Endothelial cell of umbilical vein (primary cell): ENCODE results near the gene GNAO1. TPM values are rescaled to one million over a fixed set of nuclear protein-coding genes. Genes with fewer than 3 reads are reported as not detected.

Experiments used
- BruUV-seq: library from RNA; stranded (reverse); fragments of 400-500 nt; replicated peaks from 2 replicates; lab custom pipeline; 2021; lab: Mats Ljungman, UMichigan
- CTCF ChIA-PET: fragments of 300-600, 350-600 bp; sonication (Branson Sonifier 250); formaldehyde crosslinking; loops from one replicate; lab custom pipeline; 2021; ENCODE audit warnings: antibody characterized with exemption, inconsistent platforms; lab: Charles Lee
- POLR2A ChIA-PET: fragments of 300-600, 350-600 bp; sonication (Branson Sonifier 250); formaldehyde crosslinking; loops from one replicate; lab custom pipeline; 2021; ENCODE audit warnings: antibody characterized with exemption, inconsistent platforms; lab: Charles Lee
- DNase-seq: peaks from one replicate; pipeline ENCODE4 v3.0.0-alpha.2; 2011; ENCODE audit warnings: low read depth, low spot score
- FAIRE-seq: peaks from 2 replicates; lab custom pipeline; 2011; peaks lifted over from hg19 to GRCh38; lab: Jason Lieb, UNC
- H2AFZ ChIP-seq: 2 replicates; pipeline ENCODE4 v1.6.0; 2012; ENCODE audit warnings: low read depth, low read length, control low read depth, inconsistent platforms
- H3K27ac ChIP-seq: 2 replicates; pipeline ENCODE4 v1.5.1; 2011; ENCODE audit warnings: low read depth, mild to moderate bottlenecking, control low read depth, low read length, moderate library complexity; ENCODE audit not compliant: insufficient read depth
- H3K27me3 ChIP-seq, 2 experiments: 2 replicates each; pipeline versions ENCODE4 v1.6.0 to v1.6.1; 2011; ENCODE audit warnings: low read length in 2 of 2, mixed read lengths in 1 of 2; ENCODE audit not compliant: control insufficient read depth in 2 of 2, insufficient read depth in 2 of 2
- H3K36me3 ChIP-seq, 2 experiments: 2 replicates in 1 of 2; 3 replicates in 1 of 2; pipeline ENCODE4 v1.5.1; 2011; ENCODE audit warnings: low read length in 2 of 2, mild to moderate bottlenecking in 1 of 2, moderate library complexity in 1 of 2; ENCODE audit not compliant: control insufficient read depth in 2 of 2, insufficient read depth in 2 of 2; ENCODE audit errors: extremely low read depth in 1 of 2
- H3K4me1 ChIP-seq: 3 replicates; pipeline ENCODE4 v1.5.1; 2011; ENCODE audit warnings: mild to moderate bottlenecking, low read length; ENCODE audit not compliant: control insufficient read depth, insufficient read depth; ENCODE audit errors: extremely low read depth
- H3K4me2 ChIP-seq: 2 replicates; pipeline ENCODE4 v1.6.1; 2011; ENCODE audit warnings: low read length, control low read depth, mixed read lengths; ENCODE audit not compliant: insufficient read depth
- H3K4me3 ChIP-seq, 3 experiments: fragments of 200-600 bp in 1 of 3; sonication (generic), shearing (Covaris generic) in 1 of 3; replicated peaks in 1 of 3; 2 replicates each; pipeline ENCODE4 v1.5.1; 2011 to 2016; ENCODE audit warnings: control low read depth in 3 of 3, low read length in 3 of 3, mild to moderate bottlenecking in 2 of 3, inconsistent platforms in 1 of 3, low read depth in 1 of 3, moderate library complexity in 1 of 3; ENCODE audit not compliant: insufficient read depth in 1 of 3
- H3K79me2 ChIP-seq: 2 replicates; pipeline ENCODE4 v1.6.0; 2012; ENCODE audit warnings: low read length, inconsistent platforms; ENCODE audit not compliant: control insufficient read depth, insufficient read depth
- H3K9ac ChIP-seq: replicated peaks from 2 replicates; pipeline ENCODE3; 2011; ENCODE audit warnings: low read length, control low read depth; ENCODE audit not compliant: insufficient read depth; ENCODE audit errors: extremely low read depth
- H3K9me1 ChIP-seq: replicated peaks from 3 replicates; pipeline ENCODE4 v1.6.0; 2011; ENCODE audit warnings: mild to moderate bottlenecking, low read length; ENCODE audit not compliant: control insufficient read depth, insufficient read depth; ENCODE audit errors: extremely low read depth
- H3K9me3 ChIP-seq: replicated peaks from 2 replicates; pipeline ENCODE4 v1.5.1; 2012; ENCODE audit warnings: low read length, inconsistent platforms; ENCODE audit not compliant: control insufficient read depth, insufficient read depth
- H4K20me1 ChIP-seq: replicated peaks from 2 replicates; pipeline ENCODE3; 2011; ENCODE audit warnings: mild to moderate bottlenecking, low read length; ENCODE audit not compliant: control insufficient read depth, insufficient read depth; ENCODE audit errors: extremely low read depth
- CTCF ChIP-seq, 2 donors: IDR thresholded peaks; 1 replicate in 1 of 2; 2 replicates in 1 of 2; pipeline ENCODE4 v1.5.1; 2011; ENCODE audit warnings: low read length in 2 of 2, mild to moderate bottlenecking in 2 of 2, moderate library complexity in 2 of 2, control low read depth in 1 of 2, inconsistent platforms in 1 of 2, low read depth in 1 of 2; ENCODE audit not compliant: insufficient read depth in 1 of 2; ENCODE audit errors: extremely low read depth in 1 of 2
- EZH2 ChIP-seq: IDR thresholded peaks from 2 replicates; pipeline ENCODE4 v1.6.1; 2012; ENCODE audit warnings: borderline replicate concordance, low read depth, mild to moderate bottlenecking, moderate library complexity, low read length, inconsistent platforms; ENCODE audit not compliant: severe bottlenecking
- FOS ChIP-seq: IDR thresholded peaks from 2 replicates; pipeline ENCODE4 v1.6.1; 2011; ENCODE audit warnings: mild to moderate bottlenecking, low read length, moderate library complexity, borderline replicate concordance; ENCODE audit not compliant: insufficient read depth
- GATA2 ChIP-seq: IDR thresholded peaks from 2 replicates; pipeline ENCODE4 v1.7.0; 2011; ENCODE audit warnings: low read depth, mild to moderate bottlenecking, moderate library complexity, mixed read lengths, low read length; ENCODE audit not compliant: insufficient read length, insufficient read depth
- JUN ChIP-seq: IDR thresholded peaks from 2 replicates; pipeline ENCODE4 v1.6.1; 2011; ENCODE audit warnings: borderline replicate concordance, low read depth; ENCODE audit not compliant: insufficient read length, insufficient read depth
- MAX ChIP-seq: IDR thresholded peaks from 2 replicates; pipeline ENCODE4 v1.6.1; 2011; ENCODE audit not compliant: insufficient read depth, insufficient read length
- MYC ChIP-seq: IDR thresholded peaks from one replicate; pipeline ENCODE4 v1.6.1; 2011; ENCODE audit warnings: mild to moderate bottlenecking, low read depth, low read length
- POLR2A ChIP-seq: IDR thresholded peaks from 2 replicates; pipeline ENCODE4 v1.6.1; 2012; ENCODE audit warnings: low read depth, mild to moderate bottlenecking, control low read depth, low read length
- POLR2AphosphoS5 ChIP-seq: IDR thresholded peaks from 2 replicates; pipeline ENCODE4 v1.6.1; 2012; ENCODE audit warnings: low read depth, mild to moderate bottlenecking, control low read depth, low read length, moderate library complexity; ENCODE audit not compliant: insufficient read depth
- dilution Hi-C: fragments of 300-500 bp; cut with MboI; formaldehyde crosslinking; loops from one replicate; pipeline ENCODE4 v1.15.0; 2019; ENCODE audit warnings: low sequenced_read_pairs; ENCODE audit not compliant: extremely low pct_ligation_motif_present
- intact Hi-C: fragments of 100-400 bp; cut with micrococcal nuclease; formaldehyde crosslinking; loops from one replicate; pipeline ENCODE4 v1.10.0; 2022
- polyA plus RNA-seq, 4 experiments: library from polyadenylated mRNA; depleted of rRNA in 3 of 4; stranded (reverse) in 3 of 4; unstranded in 1 of 4; fragments of >200 nt; gene quantifications; 2 replicates each; pipeline versions ENCODE4 v1.2.1 to v1.2.3, GENCODE V29; 2011 to 2012; ENCODE audit warnings: missing spikeins in 1 of 4
- total RNA-seq: library from RNA; stranded (reverse); gene quantifications from 2 replicates; pipeline ENCODE4 v1.2.3, GENCODE V29; 2021

Gene GNAO1
- total and polyA plus RNA-seq, 2 donors (not counting 3 experiments of a cell fraction or from before 2014, with no cell fraction given): not detected

- intact Hi-C loops (no loop called here), dilution Hi-C loops (no loop called here)
- no peaks in the 10 kb centered on the region for H3K79me2 ChIP-seq
- no peaks in the 10 kb centered on the region for H3K4me1 ChIP-seq
- no peak overlapping the region for H3K27ac ChIP-seq
- H3K4me3 ChIP-seq: no peak overlapping the region
- peaks cover 4 to 6% of the 10 kb centered on the region in 2 experiments for H3K27me3 ChIP-seq
- no peak overlapping the region for H3K4me2 ChIP-seq
- ChIA-PET POLR2A (no interaction called here), CTCF (interaction anchor here (0.9 to 6.6 kb wide), 3 partner anchors 35 to 856 kb away, joined by 3 to 166 read pairs (median 7); no protein-coding TSS in a partner anchor)
- H3K9me1 ChIP-seq: no peaks in the 10 kb centered on the region
- H3K9ac ChIP-seq: no peak overlapping the region
- DNase-seq: no peak
- H4K20me1 ChIP-seq: no peaks in the 10 kb centered on the region
- TF ChIP-seq MAX (no peak), POLR2A (no peak), MYC (no peak), GATA2 (no peak), POLR2AphosphoS5 (no peak), FOS (no peak), JUN (no peak), EZH2 (no peak), CTCF (IDR thresholded peaks at IDR 0.05; ENCODE audit: extremely low read depth in 1 of 2, insufficient read depth in 1 of 2, low read depth in 1 of 2, low read length in 2 of 2) (no peak)
- no peak overlapping the region for H2AFZ ChIP-seq
- no peak for FAIRE-seq
- BruUV-seq: no TSS peak
- H3K9me3 ChIP-seq: no peaks in the 10 kb centered on the region
- no peaks in the 10 kb centered on the region for H3K36me3 ChIP-seq
Observed at GRCh38 chr16:56320811-56321558, 129.7 kb downstream of the GNAO1 start.
